Measurements from ENCODE around the gene STYK1. TPM values are rescaled to one million over a fixed set of nuclear protein-coding genes. Genes with fewer than 3 reads are reported as not detected.

The STYK1 gene
- total RNA-seq, 1 donor from 2014 or later = 0.15 TPM

DNA sequence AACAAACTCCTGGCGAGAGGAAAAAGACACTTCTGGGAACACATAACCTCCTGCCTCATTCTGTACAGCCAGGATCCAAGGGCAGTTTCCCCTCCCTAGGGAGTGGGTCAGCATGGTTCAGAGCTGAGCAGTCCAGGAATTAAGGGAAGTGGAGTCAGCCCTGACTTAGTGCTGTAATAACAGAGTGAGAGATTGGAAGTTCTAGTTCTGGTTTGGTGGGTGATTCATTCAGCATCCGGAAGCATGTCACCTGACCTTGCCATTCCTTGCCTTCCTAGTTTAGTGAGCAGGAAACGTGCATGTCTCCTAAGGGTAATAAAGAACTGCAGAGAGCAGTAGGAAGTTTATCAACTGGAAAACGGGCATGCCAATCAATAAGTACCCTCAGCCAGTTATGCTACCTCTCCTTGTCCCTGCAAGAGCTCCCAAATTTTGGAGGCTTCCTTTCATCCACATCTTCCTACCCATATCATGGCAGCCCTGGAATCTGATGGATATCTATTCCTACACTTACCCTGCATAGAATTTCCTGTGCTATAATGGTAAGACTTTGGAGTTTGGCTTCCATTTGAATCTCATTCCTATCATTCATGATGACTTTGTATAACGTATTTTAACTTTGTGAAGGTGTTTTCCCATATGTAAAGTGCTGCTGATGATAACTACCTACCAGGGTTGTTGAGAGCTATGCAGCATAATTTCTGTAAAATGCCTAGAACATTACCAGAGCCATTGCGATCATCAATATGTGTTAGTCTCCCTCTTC is 31.9 kb downstream of the STYK1 start:
- Mint-ChIP-seq H3K36me3 (no peaks in the 10 kb centered on the region), H3K9me3 (peaks cover 22% of the 10 kb centered on the region), H3K4me3 (no peak overlapping the region), H3K27me3 (ENCODE audit: insufficient read depth, low read depth) (no peaks in the 10 kb centered on the region), H3K27ac (no peak overlapping the region), H3K4me1 (no peaks in the 10 kb centered on the region)
- Histone ChIP-seq H2AFZ (replicated peaks) (no peak overlapping the region), H3K4me3 (no peak overlapping the region), H4K20me1 (ENCODE audit: low read depth) (no peaks in the 10 kb centered on the region), H3K27me3 (no peaks in the 10 kb centered on the region), H3K27ac (no peak overlapping the region), H3K4me1 (no peaks in the 10 kb centered on the region), H3K9me3 (ENCODE audit: low read depth) (no peaks in the 10 kb centered on the region), H3K4me2 (no peak overlapping the region), H3K9ac (no peak overlapping the region), H3K36me3 (no peaks in the 10 kb centered on the region), H3F3A (ENCODE audit: low read depth) (no peaks in the 10 kb centered on the region), H3K79me2 (ENCODE audit: low read depth) (no peaks in the 10 kb centered on the region)
- no peak for DNase-seq (ENCODE audit: low spot score)
- TF ChIP-seq EZH2 (IDR thresholded peaks at IDR 0.05) (no peak), EZH2phosphoT487 (IDR thresholded peaks at IDR 0.05) (no peak), CTCF (IDR thresholded peaks at IDR 0.05) (no peak)

GRCh38 chr12:10638728-10639127 is 35.1 kb downstream of the STYK1 start:
- Histone ChIP-seq H3K79me2 (ENCODE audit: low read depth) (no peaks in the 10 kb centered on the region), H3K9me3 (ENCODE audit: low read depth) (no peaks in the 10 kb centered on the region), H3K9ac (no peak overlapping the region), H3K4me1 (no peaks in the 10 kb centered on the region), H2AFZ (replicated peaks) (no peak overlapping the region), H3K4me3 (no peak overlapping the region), H3K4me2 (no peak overlapping the region), H3K27me3 (no peaks in the 10 kb centered on the region), H3F3A (ENCODE audit: low read depth) (no peaks in the 10 kb centered on the region), H3K36me3 (no peaks in the 10 kb centered on the region), H4K20me1 (ENCODE audit: low read depth) (no peaks in the 10 kb centered on the region), H3K27ac (no peak overlapping the region)
- no peaks in the 10 kb centered on the region for H3K9me3 Mint-ChIP-seq
- H3K4me3 Mint-ChIP-seq = no peak overlapping the region
- no peaks in the 10 kb centered on the region for H3K4me1 Mint-ChIP-seq
- H3K27me3 Mint-ChIP-seq (ENCODE audit: insufficient read depth, low read depth) = no peaks in the 10 kb centered on the region
- no peak for DNase-seq (ENCODE audit: low spot score)
- TF ChIP-seq CTCF (IDR thresholded peaks at IDR 0.05) (no peak), EZH2 (IDR thresholded peaks at IDR 0.05) (no peak), EZH2phosphoT487 (IDR thresholded peaks at IDR 0.05) (no peak)
- no peak overlapping the region for H3K27ac Mint-ChIP-seq
- H3K36me3 Mint-ChIP-seq = no peaks in the 10 kb centered on the region

DNA sequence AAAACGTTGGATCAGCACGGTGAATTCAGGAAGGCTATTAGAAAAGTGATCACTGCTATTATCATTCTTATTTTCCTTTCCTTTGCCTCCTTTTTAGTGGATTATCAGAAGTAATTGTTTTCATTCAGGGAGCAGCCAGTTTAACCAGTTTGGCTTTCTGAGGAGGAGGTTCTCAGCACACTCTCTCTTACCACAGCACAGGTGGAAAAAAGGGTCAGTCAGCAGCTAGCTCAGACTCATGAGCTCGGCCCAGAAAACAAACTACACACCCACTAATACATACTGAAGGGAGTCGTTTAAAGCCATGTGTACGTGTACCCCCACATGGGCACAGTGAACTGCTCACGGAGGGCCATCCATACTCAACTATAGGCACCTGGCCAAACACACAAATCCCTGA is 37.2 kb downstream of the STYK1 start:
- no peak for TF ChIP-seq EZH2phosphoT487 (IDR thresholded peaks at IDR 0.05)
- no peak for TF ChIP-seq EZH2 (IDR thresholded peaks at IDR 0.05)
- no peak for TF ChIP-seq CTCF (IDR thresholded peaks at IDR 0.05)
- H3K79me2 ChIP-seq (ENCODE audit: low read depth) = no peaks in the 10 kb centered on the region
- no peak overlapping the region for H3K4me3 ChIP-seq
- H3K9ac ChIP-seq = no peak overlapping the region
- H3K36me3 ChIP-seq = no peaks in the 10 kb centered on the region
- no peak overlapping the region for H2AFZ ChIP-seq (replicated peaks)
- Mint-ChIP-seq H3K27ac (no peak overlapping the region), H3K36me3 (no peaks in the 10 kb centered on the region), H3K4me1 (no peaks in the 10 kb centered on the region), H3K9me3 (no peaks in the 10 kb centered on the region), H3K27me3 (ENCODE audit: insufficient read depth, low read depth) (no peaks in the 10 kb centered on the region), H3K4me3 (no peak overlapping the region)
- no peak overlapping the region for H3K4me2 ChIP-seq
- H4K20me1 ChIP-seq (ENCODE audit: low read depth) = no peaks in the 10 kb centered on the region
- no peak for DNase-seq (ENCODE audit: low spot score)
- no peak overlapping the region for H3K27ac ChIP-seq
- H3K27me3 ChIP-seq = no peaks in the 10 kb centered on the region
- no peaks in the 10 kb centered on the region for H3K4me1 ChIP-seq
- no peaks in the 10 kb centered on the region for H3K9me3 ChIP-seq (ENCODE audit: low read depth)
- H3F3A ChIP-seq (ENCODE audit: low read depth) = no peaks in the 10 kb centered on the region
